Stimulated activated CD4-positive, alpha-beta T cell treated with anti-CD3 and anti-CD28 coated beads, Interleukin-2, amount 100 ng/mL, for 48 hours (primary cell): ENCODE measurements around the gene DMRTA2.

Source experiments
- DNase-seq, 2 donors: peaks; one replicate each; pipeline ENCODE4 v3.0.0-alpha.2; 2020

Gene DMRTA2

DNA sequence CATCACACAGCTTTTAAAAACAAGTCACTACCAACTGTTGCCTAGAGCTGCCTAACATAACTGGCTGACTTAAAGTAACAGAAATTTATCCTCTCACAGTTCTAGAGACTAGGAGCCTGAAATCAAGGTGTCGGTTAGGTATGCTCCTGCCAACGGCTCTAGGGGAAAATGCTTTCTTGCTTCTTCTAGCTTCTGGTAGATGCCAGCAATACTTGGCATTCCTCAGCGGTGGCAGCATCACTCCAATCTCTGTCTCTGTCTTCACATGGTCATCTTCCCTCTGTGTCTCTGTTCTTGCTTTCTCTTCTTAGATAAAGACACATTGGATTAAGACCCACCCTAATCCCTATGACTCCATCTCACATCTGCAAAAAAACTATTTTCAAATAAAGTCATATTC lies 51.5 kb downstream of the DMRTA2 start:
- no peak for DNase-seq

DNA sequence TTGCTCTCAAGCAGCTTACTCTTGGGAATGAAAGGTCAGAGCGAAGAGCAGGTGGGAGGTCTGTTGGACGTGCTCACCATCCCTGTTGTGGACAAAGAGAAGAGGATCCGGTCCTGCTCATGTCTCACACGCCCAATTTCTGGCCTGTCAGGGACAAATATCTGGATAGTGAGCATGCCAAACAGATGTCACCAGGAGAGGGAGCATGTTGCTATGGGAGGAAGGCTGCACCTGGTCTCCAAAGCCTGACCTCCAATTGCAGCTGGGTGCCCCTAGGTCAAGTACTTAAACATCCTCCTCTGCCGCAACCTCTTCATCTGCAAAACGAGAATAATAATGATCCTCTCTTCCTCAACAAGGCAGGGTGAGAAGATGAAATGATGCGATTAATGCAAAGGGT lies 53.4 kb downstream of the DMRTA2 start:
- DNase-seq, result no peak

DNA sequence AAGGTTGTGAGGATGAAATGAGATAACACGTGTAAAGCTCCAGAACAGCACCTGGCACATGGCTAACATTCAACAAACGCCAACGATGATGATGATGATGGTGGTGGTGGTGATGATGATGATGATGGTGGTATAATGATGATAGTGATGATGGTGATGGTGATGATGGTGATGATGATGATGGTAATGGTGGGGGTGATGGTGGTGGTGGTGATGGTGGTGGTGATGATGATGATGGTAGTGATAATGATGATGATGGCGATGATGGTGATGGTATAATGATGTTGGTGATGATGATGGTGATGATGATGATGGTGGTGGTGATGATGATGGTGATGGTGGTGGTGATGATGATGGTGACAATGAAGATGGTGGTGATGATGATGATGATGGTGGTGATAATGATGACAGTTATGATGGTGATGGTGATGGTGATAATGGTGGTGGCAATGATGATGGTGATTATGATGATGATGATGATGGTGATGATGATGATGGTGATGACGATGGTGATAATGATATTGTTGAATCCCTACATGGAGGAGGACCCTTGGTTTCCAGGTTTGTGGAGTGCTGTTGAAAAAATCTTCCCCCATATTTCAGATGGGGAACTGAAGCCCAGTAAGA lies 54.1 kb downstream of the DMRTA2 start:
- DNase-seq, result no peak

DNA sequence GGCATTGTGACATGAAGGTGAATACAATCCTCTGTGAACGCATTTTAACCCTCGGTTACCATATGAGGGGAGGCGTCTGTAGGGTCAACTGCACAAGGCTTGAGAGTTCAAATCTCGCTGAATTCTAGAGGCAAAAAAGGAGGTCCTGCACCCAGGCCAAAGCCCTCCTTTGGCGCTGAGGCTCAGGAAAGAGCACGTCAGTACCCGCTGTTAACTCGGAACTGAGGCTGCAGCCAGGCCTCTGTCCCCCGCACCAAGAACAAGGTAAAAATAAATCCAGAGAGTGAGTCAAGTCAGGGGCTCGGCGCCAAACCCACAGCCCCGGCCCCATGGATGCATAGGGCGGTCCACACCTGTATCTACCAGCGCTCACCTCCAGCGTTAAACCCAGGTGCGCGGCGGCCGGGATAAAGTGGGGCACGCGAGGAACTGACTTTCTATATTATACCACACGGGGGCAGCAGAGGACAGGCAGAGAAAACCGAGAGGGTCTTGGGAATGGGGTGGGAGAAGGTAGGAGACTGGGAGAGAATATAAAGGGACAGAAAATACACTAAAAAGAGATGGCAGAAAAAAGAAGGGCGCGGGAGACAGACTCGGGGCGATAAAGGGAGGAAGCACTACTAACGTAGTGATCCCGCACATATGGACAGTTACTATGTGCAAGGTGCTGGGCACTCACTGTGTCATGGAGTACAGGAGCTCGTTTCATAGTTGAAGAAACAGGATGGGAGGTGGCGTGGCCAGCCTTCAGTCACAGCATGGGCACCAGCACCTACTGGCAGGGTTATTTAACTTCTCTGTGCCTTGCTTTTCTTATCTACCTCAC lies 54.9 kb downstream of the DMRTA2 start:
- DNase-seq, result peak; percentile 21 to 40
